ENCODE results near the gene CWH43. TPM values are rescaled to one million over a fixed set of nuclear protein-coding genes. Genes with fewer than 3 reads are reported as not detected.

The CWH43 gene
- total RNA-seq, 1 donor from 2014 or later: not detected

GRCh38 chr4:48944252-48944651, 41.8 kb upstream of the CWH43 start:
- Mint-ChIP-seq H3K36me3 (no peaks in the 10 kb centered on the region), H3K4me1 (peaks cover 3% of the 10 kb centered on the region), H3K27ac (no peak overlapping the region), H3K27me3 (ENCODE audit: low read depth) (peaks cover 15% of the 10 kb centered on the region), H3K9me3 (no peaks in the 10 kb centered on the region), H3K4me3 (no peak overlapping the region)
- no peak for TF ChIP-seq CTCF (IDR thresholded peaks at IDR 0.05; ENCODE audit: unreplicated experiment)
- no peak for DNase-seq (ENCODE audit: low spot score in 2 of 2, unreplicated experiment in 2 of 2)

DNA sequence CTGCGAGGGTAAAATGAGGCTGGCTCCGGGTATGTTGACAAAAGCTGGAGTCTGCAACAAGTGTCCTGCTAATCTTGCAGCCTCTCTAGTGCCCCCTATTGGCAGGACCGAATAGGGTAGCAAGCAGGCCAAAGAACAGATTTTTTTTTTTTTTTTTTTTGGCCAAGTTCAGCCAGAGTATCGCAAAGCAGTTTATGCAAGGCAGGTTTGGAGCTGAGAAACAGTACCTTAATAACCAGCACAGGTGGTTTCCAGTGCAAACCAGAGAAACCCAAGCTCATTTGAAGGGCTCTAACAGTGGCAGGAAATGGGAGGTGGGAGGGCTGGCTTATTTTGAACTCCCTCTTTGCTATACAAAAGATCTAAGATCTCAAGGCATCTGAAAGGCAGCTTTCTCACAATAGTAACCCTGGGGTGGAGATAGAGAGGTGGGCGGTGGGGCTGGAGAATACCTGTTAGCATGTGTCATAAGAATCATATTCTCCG, 41.3 kb upstream of the CWH43 start:
- H3K36me3 Mint-ChIP-seq: no peaks in the 10 kb centered on the region
- no peak for DNase-seq (ENCODE audit: low spot score in 2 of 2, unreplicated experiment in 2 of 2)
- H3K4me3 Mint-ChIP-seq: no peak overlapping the region
- H3K9me3 Mint-ChIP-seq: no peaks in the 10 kb centered on the region
- no peak overlapping the region for H3K27ac Mint-ChIP-seq
- H3K27me3 Mint-ChIP-seq (ENCODE audit: low read depth): peaks cover 15% of the 10 kb centered on the region
- TF ChIP-seq CTCF (IDR thresholded peaks at IDR 0.05; ENCODE audit: unreplicated experiment): peak; percentile 50
- H3K4me1 Mint-ChIP-seq: peaks cover 3% of the 10 kb centered on the region

GRCh38 chr4:48945981-48946380, 40.1 kb upstream of the CWH43 start:
- no peak for TF ChIP-seq CTCF (IDR thresholded peaks at IDR 0.05; ENCODE audit: unreplicated experiment)
- Mint-ChIP-seq H3K9me3 (no peaks in the 10 kb centered on the region), H3K27me3 (ENCODE audit: low read depth) (peaks cover 11% of the 10 kb centered on the region), H3K27ac (no peak overlapping the region), H3K36me3 (no peaks in the 10 kb centered on the region), H3K4me1 (peaks cover 3% of the 10 kb centered on the region), H3K4me3 (no peak overlapping the region)
- DNase-seq (ENCODE audit: low spot score in 2 of 2, unreplicated experiment in 2 of 2): no peak

DNA sequence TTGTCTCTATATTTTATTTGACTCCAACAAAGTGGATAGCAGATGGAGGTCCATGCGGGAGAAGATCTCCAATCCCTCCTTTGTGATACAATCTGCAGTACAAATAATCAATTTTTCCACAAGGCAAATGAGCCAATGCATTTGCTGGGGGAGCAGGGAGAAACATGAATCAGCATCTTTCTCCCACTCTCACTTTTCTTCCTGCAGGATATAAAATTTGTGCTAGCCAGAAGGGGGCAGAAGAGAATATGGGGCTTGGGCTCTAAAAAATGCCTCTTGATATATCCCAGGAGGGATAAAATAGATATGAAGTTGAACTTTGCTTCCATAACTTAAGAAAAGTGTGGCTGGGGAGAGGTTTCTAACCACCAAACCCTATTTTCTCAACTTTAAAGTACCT, 38.3 kb upstream of the CWH43 start:
- TF ChIP-seq CTCF (IDR thresholded peaks at IDR 0.05; ENCODE audit: unreplicated experiment): no peak
- Mint-ChIP-seq H3K27ac (no peak overlapping the region), H3K36me3 (no peaks in the 10 kb centered on the region), H3K4me3 (no peak overlapping the region), H3K27me3 (ENCODE audit: low read depth) (peaks cover 2% of the 10 kb centered on the region), H3K4me1 (peaks cover 3% of the 10 kb centered on the region), H3K9me3 (peaks cover 8% of the 10 kb centered on the region)
- DNase-seq (ENCODE audit: low spot score in 2 of 2, unreplicated experiment in 2 of 2): no peak

- H3K4me3 Mint-ChIP-seq: no peak overlapping the region
- H3K27me3 Mint-ChIP-seq (ENCODE audit: low read depth): no peaks in the 10 kb centered on the region
- no peaks in the 10 kb centered on the region for H3K36me3 Mint-ChIP-seq
- no peak overlapping the region for H3K27ac Mint-ChIP-seq
- peaks cover 4% of the 10 kb centered on the region for H3K4me1 Mint-ChIP-seq
- H3K9me3 Mint-ChIP-seq: peaks cover 8% of the 10 kb centered on the region
- no peak for DNase-seq (ENCODE audit: low spot score in 2 of 2, unreplicated experiment in 2 of 2)
- TF ChIP-seq CTCF (IDR thresholded peaks at IDR 0.05; ENCODE audit: unreplicated experiment): no peak
Observed at GRCh38 chr4:48949086-48949485, 37.0 kb upstream of the CWH43 start.

Measured in mesothelial cell of epicardium (in vitro differentiated cells).